GM18517 (cell line): ENCODE data around the gene SLC39A7.

ENCODE experiments used
- ATAC-seq: cut with Tn5 transposase; IDR thresholded peaks from one replicate; pipeline ENCODE4 v1.9.1; 2021; ENCODE audit warnings: mild to moderate bottlenecking, moderate library complexity; ENCODE audit not compliant: unreplicated experiment

Gene SLC39A7

DNA sequence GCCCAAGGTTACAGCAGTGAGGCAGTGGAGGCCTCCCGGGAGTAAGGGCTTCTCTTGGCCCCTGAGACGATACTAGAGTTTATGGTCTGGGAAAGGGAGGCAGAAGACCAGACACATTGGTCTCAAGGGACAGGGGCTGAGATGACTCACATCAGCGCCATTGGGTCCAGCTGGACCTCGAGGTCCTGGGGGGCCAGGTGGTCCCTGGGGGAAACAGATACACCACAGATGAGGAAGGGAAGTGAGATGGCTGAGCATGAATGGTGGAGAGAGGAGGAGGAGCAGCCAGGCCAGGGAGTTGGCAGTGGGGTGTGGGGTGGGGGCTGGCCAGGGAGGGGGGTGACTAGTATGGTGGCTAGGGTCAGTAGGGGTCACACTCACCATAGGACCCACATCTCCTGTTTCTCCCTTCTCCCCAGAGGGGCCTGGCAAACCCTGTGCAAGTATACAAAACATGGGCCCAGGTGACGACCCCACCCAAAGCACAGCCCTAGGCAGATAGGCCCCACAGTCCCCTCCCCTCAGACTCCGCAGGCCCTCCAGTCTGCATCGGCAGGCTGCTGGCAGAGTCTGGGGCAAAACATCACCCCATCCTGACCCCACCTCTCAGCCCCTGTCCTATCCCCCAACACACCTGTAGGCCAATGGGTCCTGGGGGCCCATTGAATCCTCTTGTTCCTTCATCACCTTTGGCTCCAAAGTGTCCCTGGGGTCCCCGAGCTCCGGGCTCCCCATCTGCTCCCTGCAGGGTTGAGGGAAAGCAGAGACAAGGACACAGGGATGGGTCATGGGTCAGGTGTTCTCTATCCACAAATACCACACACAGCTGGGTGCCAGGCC lies 30.3 kb upstream of the SLC39A7 start:
- ATAC-seq: no peak

DNA sequence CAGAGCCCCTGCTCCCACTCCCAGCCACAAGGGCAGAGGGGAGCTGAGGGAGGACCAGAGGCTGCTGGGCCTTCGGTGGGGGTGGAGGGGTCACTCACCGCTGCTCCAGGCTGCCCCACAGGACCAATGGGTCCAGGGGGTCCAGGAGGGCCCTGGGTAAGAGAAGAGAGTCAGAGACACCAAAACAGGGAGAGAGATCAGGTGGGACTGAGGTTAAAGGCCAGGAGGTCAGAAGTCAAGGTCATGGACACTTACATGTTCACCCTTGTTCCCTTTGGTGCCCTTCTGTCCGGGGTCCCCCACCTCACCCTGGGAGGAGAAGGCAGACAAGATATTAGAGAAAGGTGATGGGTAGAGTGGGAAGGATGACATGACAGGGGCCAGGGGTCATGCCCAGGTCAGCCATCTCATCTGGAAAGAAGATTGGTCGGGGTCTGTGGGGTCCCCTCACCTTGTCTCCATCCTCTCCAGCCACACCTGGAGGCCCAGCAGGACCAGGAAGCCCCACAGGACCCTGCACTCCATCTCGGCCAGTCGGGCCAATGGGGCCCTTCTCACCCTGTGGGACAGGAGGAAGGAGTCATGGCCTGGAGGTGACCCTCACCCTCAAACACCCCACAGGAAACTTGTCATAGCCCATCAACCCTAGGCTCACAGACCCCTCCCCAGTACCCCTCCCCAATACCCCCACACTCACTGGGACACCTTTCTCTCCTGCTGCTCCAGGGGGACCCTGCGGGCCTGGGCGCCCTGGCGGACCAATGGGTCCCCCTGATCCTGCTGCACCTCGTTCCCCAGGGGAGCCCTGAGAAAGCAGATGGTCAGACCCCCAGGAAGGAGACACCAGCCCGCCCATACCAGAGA lies 29.4 kb upstream of the SLC39A7 start:
- no peak for ATAC-seq

DNA sequence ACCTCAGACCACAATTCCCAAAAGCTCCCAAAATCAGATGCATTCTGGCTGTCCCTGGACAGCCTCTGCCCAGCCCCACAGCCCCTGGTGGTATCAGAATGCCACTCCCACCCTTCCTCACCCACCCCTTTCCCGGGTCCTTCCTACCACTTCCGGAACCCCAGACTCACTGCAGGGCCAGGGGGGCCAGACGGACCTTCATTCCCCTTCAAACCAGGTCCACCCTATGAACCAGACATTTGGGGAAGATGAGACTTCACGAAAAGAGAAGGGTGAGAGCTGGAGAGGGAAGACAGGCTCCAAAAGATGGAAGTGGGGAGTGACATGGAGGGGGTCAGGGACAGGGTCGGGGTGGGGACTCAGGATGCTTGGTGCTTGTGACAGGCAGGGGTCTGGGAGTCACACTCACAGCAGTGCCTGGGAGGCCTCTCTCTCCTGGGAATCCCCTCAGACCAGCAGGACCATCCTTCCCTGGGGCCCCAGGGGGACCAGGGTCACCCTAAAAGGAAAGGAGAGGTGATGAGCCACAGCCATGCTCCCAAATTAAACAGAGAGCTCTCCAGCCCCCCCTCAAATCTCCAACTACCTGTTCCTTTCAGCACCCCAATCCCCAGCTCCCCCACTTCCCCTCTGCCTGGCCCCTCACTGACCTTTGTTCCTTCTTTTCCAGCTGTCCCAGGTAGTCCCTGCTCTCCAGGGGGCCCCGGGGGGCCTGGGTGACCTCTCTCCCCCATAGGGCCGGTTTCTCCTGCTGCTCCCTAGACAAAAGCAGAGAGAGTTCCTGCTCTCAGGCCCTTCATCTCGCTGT lies 28.6 kb upstream of the SLC39A7 start:
- no peak for ATAC-seq

DNA sequence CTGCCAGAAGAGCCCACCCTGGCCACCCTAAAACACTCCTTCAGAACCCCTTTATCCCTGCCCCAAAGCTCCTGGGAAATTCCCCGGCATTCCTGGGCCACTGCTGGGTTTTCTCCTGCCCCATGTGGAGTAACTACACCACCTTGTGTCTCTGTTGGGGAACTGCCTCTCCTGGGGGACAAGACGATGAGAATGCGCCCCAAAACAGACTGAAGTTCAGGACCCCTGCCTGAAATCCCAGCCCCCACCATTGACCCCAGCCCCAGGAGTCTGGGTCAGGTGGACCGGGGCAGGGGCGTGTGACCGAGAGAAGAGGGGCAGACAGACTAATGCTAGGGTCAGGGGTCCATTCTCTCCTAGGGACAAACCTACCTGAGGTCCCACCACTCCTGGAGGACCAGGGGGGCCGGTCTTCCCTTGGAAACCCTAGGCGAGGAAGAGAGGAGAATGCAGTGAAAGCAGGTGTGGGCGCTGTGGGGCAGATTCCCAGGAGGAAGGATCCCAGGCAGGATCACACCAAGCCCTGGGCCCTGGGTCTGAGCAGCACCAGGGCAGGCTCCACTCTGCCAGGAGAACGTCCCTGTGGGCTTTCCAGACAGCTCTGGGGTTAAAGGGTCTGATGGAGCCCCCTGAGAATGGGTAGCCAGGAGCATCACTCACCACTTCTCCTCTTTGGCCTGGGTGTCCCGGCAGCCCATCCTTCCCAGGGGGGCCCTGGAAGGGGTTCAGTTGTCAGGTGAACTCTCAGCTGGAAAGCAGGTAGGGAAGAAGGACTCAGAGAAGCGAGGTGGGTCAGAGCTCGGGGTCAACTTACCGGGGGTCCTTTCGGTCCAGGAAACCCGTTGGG lies 27.8 kb upstream of the SLC39A7 start:
- no peak for ATAC-seq

DNA sequence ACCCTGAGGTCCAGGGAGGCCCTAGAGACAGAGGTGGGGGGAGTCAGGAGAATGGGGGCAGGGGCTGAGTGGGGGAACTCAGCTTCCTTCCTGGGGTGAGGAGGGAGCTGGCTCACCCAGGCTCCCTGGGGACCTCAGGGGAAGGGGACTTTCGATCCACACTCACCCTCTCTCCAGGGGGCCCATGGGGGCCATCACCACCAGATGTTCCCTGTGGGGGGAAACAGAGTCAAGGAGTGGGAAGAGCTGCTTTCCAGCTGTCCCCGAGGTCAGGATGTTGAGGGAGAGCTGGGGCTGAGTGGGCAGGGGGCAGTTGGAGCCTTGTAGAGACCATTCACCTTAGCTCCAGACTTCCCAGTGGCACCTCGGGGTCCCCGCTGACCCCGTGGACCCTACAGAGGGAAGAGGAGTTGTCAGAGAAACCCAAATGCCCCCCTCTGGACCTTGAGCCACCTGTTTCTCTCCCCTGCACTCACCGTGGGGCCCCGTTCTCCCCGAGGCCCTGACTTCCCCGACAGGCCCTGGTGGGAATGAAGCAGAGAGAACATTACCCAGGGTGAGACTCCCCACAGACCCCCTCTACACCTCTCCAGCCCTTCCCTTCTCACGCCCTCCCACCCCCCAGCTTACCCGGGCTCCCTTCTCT lies 27.0 kb upstream of the SLC39A7 start:
- ATAC-seq: no peak

DNA sequence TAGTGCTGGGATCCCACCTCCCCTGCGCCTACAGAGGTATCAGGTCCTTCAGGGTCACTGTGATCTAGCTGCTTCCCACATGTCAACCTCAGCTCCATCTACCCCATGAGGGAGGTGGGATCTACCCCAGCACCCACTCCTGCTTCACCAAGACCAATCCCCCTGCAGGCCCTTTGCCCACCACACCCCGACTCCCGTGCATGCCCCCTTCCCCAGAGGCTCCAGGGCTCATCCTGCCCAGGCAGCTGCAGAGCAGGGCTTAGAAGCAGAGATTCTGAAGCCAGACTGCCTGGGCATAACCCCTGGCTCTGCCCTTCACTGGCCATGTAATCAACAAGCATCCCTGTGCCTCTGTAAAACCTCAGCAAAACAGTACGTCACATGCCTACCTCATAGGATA lies 25.9 kb upstream of the SLC39A7 start:
- no peak for ATAC-seq

DNA sequence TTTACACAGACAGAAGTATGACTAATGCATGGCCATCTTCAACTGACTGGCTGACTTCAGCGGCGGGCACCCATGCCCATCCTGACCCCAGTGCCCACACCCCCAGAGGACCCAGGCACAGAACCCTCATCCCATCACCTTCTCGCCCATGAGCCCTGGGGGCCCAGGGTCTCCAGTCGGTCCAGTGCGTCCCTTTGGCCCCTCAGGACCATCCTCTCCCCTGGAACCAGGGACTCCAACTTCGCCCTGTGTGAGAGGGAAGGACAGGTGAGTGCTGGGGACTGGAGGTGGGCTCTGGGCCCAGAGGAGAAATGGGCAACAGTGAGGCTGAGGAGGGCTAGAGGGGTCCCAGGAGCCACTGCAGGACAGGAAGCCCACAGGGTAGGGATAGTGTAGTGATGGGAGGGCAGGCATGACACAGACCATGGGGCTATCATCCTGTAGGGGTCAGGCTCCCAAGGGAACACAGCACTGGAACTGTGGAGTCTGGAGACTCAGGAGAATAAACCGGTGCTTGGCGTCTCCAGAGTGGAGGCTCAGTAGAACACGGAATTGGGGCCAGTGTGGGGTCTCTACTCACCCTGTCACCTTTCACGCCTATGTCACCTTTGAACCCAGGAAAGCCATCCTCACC lies 25.1 kb upstream of the SLC39A7 start:
- ATAC-seq: no peak

DNA sequence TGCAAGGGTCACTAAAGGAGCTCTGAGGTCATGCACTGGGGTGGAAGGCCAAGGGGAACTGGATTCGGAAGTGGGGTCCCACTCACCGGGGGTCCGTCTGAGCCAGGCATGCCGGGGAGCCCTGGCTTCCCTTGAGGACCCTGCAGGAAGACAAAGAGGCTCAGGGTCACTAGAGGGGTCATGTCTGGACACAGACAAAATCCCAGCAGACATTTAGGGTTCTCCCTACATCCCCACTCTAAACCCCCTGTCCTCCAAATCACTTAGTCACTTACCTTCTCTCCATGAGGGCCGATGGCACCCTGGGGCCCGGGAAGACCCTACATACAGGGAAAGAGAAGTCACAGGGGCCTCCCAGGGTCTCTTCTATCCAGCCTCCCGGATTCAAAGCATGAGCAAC lies 23.8 kb upstream of the SLC39A7 start:
- ATAC-seq: no peak

DNA sequence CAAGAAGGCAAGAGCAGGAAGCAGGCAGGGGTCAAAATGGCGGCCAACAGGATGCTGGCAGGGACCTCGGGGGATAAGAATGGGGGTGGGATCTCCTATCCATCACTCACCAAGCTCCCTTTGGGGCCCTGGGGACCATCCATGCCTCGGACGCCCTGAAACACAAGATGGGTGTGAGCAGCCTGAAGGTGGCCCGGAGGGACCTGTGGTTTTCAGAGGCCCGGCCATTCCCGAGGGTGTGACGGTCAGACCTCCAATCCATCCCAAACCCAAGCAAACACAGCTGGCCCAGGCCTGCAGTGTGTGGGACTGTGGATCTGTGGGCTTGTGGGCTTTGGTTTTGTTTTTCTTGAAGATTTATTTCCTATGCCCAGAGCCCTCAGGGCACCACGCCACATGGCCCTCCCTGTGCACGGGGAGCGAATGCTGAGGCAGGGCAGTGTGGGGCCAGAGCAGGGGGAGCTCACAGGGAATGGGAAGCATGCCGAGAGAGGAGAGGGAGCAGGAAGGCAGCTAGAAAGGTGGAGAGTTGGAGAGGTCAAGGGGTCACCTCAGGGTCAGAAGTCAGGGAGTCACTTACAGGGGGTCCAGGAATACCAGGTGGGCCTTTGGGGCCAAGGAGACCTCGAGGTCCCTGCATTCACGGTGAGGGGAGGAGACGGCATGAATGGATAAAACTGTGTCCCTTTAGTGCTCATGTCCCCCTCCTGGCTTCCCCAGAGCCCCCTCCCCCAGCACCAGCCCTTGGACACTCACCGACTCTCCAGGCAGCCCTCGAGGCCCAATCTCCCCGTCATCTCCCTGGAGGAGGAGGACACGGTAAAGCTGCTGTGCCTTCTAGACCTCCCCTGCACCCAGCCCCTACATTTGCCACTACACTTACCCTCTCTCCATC lies 22.9 kb upstream of the SLC39A7 start:
- no peak for ATAC-seq

DNA sequence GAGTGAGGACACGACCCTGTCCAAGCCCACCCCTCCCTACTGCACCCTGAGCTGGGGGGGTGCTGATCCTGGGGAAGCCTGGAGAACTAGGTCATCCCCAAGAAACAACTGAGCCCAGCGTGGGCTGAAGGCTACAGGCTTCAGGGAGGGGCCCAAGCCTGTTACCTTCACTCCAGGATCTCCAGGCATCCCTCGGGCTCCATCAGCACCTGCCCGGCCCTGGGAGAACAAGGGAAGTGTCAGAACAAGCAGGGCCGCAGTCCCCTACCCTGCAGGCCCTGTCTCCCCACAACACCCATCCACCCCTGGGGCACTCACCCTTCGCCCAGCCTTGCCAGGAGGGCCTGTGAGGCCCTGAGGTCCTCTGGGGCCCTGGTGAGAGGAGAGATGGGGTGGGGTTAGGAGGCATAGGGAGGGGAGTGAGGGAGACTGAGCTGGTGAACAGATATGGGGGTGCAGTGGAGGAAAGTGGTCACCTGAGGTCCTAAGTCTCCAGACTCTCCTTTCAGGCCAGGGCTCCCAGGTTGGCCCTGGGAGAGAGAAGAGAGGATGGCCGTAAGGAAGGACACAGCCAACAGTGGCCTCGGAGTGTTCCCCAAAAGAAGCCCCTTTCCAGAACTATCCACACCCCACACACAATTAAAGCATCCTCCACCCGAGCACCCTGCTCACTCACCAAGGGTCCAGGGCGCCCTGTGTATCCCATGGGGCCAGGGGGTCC lies 21.8 kb upstream of the SLC39A7 start:
- no peak for ATAC-seq

DNA sequence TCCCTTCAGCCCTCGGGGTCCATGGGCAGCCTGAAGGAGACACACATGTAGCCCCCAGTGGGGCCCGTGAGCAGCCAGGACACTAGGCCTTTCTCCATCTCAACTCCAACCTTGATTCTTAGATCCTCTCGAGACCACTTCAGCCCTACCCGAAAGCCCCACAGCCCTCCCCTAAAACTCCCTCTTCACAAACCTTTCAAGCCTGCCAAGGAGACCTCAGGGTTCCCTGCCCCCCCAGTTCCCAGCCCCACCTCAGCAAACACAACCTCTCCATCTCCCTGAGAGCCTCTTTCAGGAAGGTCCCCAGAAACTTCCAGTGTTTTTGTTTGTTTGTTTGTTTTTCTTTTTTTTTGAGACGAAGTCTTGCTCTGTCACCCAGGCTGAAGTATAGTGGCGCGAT lies 19.5 kb upstream of the SLC39A7 start:
- ATAC-seq: no peak

DNA sequence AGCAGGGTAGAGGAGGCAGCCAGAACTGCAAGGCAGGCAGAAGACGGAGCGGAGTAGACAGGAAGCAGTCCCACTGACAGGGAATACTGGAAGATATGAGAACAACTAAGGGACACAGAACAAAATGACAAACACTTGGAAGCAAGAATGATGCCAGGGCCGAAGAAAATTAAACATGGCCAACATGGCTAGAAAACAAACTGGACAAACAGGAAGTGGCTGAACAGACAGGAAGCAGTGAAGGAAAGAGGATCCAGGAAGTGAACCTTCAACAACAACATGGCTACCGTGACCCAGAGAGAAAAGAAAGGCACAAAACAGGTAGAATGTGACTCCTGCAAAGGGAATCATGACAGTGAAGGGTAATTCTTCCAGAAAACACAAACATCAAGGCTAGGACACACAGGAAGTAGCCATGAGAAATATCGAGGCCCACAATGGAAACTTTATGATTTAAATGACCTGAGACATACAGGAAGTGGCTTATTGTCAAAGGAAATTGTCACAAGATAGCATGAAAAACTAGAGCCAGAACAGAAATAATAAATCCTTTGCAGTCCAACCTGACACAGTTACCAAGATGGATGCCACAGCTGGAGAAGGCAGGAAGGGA lies 17.5 kb upstream of the SLC39A7 start:
- no peak for ATAC-seq

DNA sequence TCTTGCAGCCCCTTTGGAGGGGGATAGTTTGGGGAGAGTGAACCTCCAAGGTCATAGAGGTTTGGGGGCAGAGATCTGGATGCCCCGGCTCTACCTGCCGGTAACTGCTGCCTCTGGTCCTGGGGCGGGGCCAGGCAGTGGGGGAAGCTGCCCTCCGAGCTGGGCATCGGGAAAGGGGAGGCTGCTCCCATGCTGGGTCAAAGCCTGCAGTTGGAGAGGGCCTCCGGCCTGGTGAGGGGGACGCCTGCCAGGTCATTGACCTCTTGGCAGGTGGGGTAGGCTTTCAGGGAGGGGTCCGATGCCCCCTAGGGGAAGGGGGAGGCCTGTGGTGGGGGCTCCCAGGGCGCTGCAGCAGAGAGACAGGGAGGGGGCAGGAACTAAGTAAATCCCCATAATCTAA lies 15.5 kb upstream of the SLC39A7 start:
- no peak for ATAC-seq

DNA sequence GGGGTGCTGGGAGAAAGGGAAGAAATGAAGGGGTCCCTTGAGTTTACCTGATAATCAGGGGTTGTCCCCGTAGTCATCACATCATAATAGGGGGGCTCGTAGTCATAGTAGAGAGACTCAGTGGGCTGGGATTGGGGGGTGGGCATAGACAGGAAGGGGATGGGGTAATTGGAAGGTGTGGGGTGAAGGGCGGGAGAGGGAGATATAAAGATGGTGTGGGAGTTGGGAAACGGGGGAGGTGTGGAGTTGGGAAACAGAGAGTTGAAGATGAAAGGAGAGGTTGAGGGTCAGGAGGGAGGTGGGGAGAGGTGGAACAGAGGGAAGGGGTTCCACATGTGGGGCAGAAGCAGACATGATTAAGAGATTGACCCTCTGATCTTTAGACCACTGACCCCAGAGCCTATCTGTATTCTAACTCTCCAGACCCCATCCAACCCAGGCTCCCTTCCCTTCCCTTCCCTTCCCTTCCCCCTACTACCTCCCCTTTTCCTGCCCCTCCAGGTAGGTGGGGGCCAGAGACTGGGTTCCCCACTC lies 14.9 kb upstream of the SLC39A7 start:
- ATAC-seq: no peak

DNA sequence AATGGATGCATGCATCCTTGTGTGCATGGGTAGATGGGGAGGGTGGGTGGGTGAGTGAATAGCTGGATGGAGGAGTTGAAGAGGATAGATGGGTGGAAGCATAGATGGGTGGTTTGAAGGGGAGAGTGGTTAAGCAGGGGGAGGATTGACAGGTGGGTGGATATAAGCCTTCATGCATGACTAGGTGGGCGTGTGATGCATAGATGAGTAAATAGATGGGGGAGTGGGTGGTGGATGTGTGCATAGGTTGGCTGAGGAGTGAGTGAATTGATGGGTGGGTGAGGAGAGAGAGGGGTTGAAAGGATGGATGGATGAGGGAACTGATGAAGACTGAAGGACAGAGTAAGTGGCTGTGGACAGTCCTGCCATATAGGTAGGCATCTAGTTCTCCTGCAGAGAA lies 12.9 kb upstream of the SLC39A7 start:
- no peak for ATAC-seq

DNA sequence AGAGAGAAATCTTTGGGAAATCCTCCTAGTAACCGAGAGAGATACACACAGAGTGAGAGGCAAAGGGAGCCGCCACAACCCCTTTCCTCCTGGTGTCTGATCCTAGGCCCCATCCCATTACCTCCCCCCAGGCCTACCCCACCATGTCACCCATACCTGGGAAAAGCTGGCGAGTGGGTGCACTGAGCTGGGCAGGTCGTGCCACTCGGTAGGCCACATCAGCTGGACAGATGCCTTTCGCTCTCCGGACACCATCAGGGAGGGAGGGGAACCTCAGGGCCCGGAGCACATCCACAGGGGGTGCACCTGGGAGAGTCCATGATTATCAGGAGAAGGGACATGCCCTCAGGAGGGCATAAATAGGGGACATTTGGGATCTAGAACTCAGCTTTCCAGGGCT lies 11.5 kb upstream of the SLC39A7 start:
- no peak for ATAC-seq
